GM23338 (cell line): ENCODE data around the gene SMARCC1. TPM values are rescaled to one million over a fixed set of nuclear protein-coding genes. Genes with fewer than 3 reads are reported as not detected.

Source experiments
- ATAC-seq: fragments of 200-7000 bp; cut with Tn5 transposase; 3 replicates; pipeline ENCODE4 v1.9.1; 2020
- DNase-seq: peaks from one replicate; pipeline ENCODE4 v3.0.0-alpha.2; 2015; ENCODE audit warnings: low spot score
- H2AFZ ChIP-seq: fragments of 200-600 bp; sonication (generic); 2 replicates; pipeline ENCODE4 v1.8.0; 2016; ENCODE audit warnings: antibody characterized with exemption, mild to moderate bottlenecking, moderate library complexity
- H3F3A ChIP-seq: fragments of 200-600 bp; sonication (generic); replicated peaks from 2 replicates; pipeline ENCODE4 v1.8.0; 2017; ENCODE audit warnings: antibody characterized with exemption, mixed run types, low read depth
- H3K27ac ChIP-seq: fragments of 200-600 bp; sonication (generic); 2 replicates; pipeline ENCODE4 v1.6.1; 2016; ENCODE audit warnings: low read depth
- H3K27me3 ChIP-seq: fragments of 200-600 bp; sonication (generic); 2 replicates; pipeline ENCODE4 v1.8.0; 2016; ENCODE audit warnings: mild to moderate bottlenecking, mixed run types, moderate library complexity; ENCODE audit not compliant: insufficient read depth
- H3K36me3 ChIP-seq: fragments of 200-600 bp; sonication (generic); 2 replicates; pipeline ENCODE4 v1.8.0; 2016; ENCODE audit warnings: mild to moderate bottlenecking; ENCODE audit not compliant: insufficient read depth
- H3K4me1 ChIP-seq: fragments of 200-600 bp; sonication (generic); 2 replicates; pipeline ENCODE4 v1.8.0; 2016; ENCODE audit warnings: mild to moderate bottlenecking, moderate library complexity; ENCODE audit not compliant: insufficient read depth
- H3K4me2 ChIP-seq: fragments of 200-600 bp; sonication (generic); 2 replicates; pipeline ENCODE4 v1.7.1; 2017; ENCODE audit warnings: mixed run types
- H3K4me3 ChIP-seq: fragments of 200-600 bp; sonication (generic); 2 replicates; pipeline ENCODE4 v1.6.1; 2016; ENCODE audit warnings: mixed run types
- H3K79me2 ChIP-seq: fragments of 200-600 bp; sonication (generic); replicated peaks from 2 replicates; pipeline ENCODE4 v1.8.0; 2017; ENCODE audit warnings: mild to moderate bottlenecking; ENCODE audit not compliant: insufficient read depth
- H3K9me2 ChIP-seq: fragments of 200-600 bp; sonication (generic); 2 replicates; pipeline ENCODE4 v1.8.0; 2017; ENCODE audit not compliant: insufficient read depth
- H4K20me1 ChIP-seq: fragments of 200-600 bp; sonication (generic); replicated peaks from 2 replicates; pipeline ENCODE4 v1.8.0; 2017; ENCODE audit warnings: mild to moderate bottlenecking; ENCODE audit not compliant: insufficient read depth
- H3K27ac Mint-ChIP-seq: 2 replicates; pipeline ENCODE4 v1.8.0; 2020; ENCODE audit warnings: inconsistent platforms, mild to moderate bottlenecking, moderate library complexity, mixed read lengths
- H3K27me3 Mint-ChIP-seq: 3 replicates; pipeline ENCODE4 v1.8.0; 2022; ENCODE audit warnings: low read depth, mild to moderate bottlenecking, moderate library complexity, mixed read lengths, inconsistent platforms; ENCODE audit not compliant: insufficient read depth, poor library complexity
- H3K36me3 Mint-ChIP-seq: 3 replicates; pipeline ENCODE4 v1.8.0; 2021; ENCODE audit warnings: low read depth, mild to moderate bottlenecking, inconsistent platforms, moderate library complexity, mixed read lengths
- H3K4me1 Mint-ChIP-seq: 3 replicates; pipeline ENCODE4 v1.8.0; 2020; ENCODE audit warnings: mild to moderate bottlenecking, inconsistent platforms, mixed read lengths
- H3K4me3 Mint-ChIP-seq: 3 replicates; pipeline ENCODE4 v1.8.0; 2021; ENCODE audit warnings: moderate library complexity, mild to moderate bottlenecking, inconsistent platforms, mixed read lengths
- H3K9me3 Mint-ChIP-seq: 3 replicates; pipeline ENCODE4 v1.8.0; 2020; ENCODE audit warnings: moderate library complexity, mild to moderate bottlenecking, inconsistent platforms, mixed read lengths
- CREB1 ChIP-seq: fragments of 250-450 bp; sonication (Bioruptor Pico); IDR thresholded peaks from 2 replicates; pipeline ENCODE4 v1.5.0; 2020; ENCODE audit warnings: low read depth, mild to moderate bottlenecking, moderate library complexity
- CTCF ChIP-seq, 2 experiments: fragments of 200-600 bp in 1 of 2; sonication (generic) in 1 of 2; conservative IDR thresholded peaks; 2 replicates each; pipeline versions ENCODE4 v1.5.1 to v1.6.1; 2016 to 2017; ENCODE audit warnings: antibody characterized with exemption in 2 of 2, low read depth in 2 of 2, mild to moderate bottlenecking in 2 of 2, moderate library complexity in 1 of 2
- ETS1 ChIP-seq: IDR thresholded peaks from 2 replicates; pipeline ENCODE4 v1.6.1; 2016; ENCODE audit warnings: antibody characterized with exemption
- EZH2 ChIP-seq: fragments of 200-600 bp; sonication (generic); IDR thresholded peaks from one replicate; pipeline ENCODE4 v1.8.0; 2017; ENCODE audit warnings: antibody characterized with exemption, mild to moderate bottlenecking, low read depth; ENCODE audit not compliant: unreplicated experiment
- EZH2phosphoT487 ChIP-seq: fragments of 200-600 bp; sonication (generic); IDR thresholded peaks from one replicate; pipeline ENCODE4 v1.8.1; 2018; ENCODE audit warnings: antibody characterized with exemption; ENCODE audit not compliant: unreplicated experiment
- JUNB ChIP-seq: IDR thresholded peaks from one replicate; pipeline ENCODE4 v1.6.1; 2016; ENCODE audit warnings: antibody characterized with exemption; ENCODE audit not compliant: unreplicated experiment
- NANOG ChIP-seq: IDR thresholded peaks from 2 replicates; pipeline ENCODE4 v1.6.1; 2016; ENCODE audit warnings: antibody characterized with exemption, borderline replicate concordance
- POLR2AphosphoS5 ChIP-seq: IDR thresholded peaks from 2 replicates; pipeline ENCODE4 v1.6.1; 2016; ENCODE audit warnings: antibody characterized with exemption, low read depth
- REST ChIP-seq: IDR thresholded peaks from one replicate; pipeline ENCODE4 v1.6.1; 2018; ENCODE audit warnings: antibody characterized with exemption; ENCODE audit not compliant: unreplicated experiment
- STAT1 ChIP-seq: IDR thresholded peaks from one replicate; pipeline ENCODE4 v1.6.1; 2016; ENCODE audit warnings: antibody characterized with exemption; ENCODE audit not compliant: unreplicated experiment
- ZNF114 ChIP-seq: fragments of 250-450 bp; sonication (Bioruptor Pico); IDR thresholded peaks from 2 replicates; pipeline ENCODE4 v1.5.0; 2020; ENCODE audit warnings: mild to moderate bottlenecking, moderate library complexity
- ZNF331 ChIP-seq: fragments of 250-450 bp; sonication (Bioruptor Pico); IDR thresholded peaks from 2 replicates; pipeline ENCODE4 v1.5.0; 2020; ENCODE audit warnings: low read depth, mild to moderate bottlenecking, moderate library complexity
- ZNF462 ChIP-seq: fragments of 250-450 bp; sonication (Bioruptor Pico); IDR thresholded peaks from 2 replicates; pipeline ENCODE4 v1.5.0; 2020; ENCODE audit warnings: mild to moderate bottlenecking, moderate library complexity
- polyA plus RNA-seq: library from polyadenylated mRNA; unstranded; fragments of >200 nt; fragmentation: Nextera tagmentation; extraction: Ambion mirVana; gene quantifications from 2 replicates; pipeline ENCODE4 v1.2.1, GENCODE V29; 2016
- total RNA-seq: library from RNA; depleted of rRNA; stranded (reverse); fragments of >200 nt; shearing (Covaris generic); gene quantifications from 2 replicates; pipeline ENCODE4 v1.2.3, GENCODE V29; 2014

Gene SMARCC1
- total and polyA plus RNA-seq, 2 experiments from 2014 or later, result 105 to 171 TPM

GRCh38 chr3:47804577-47804976 lies 22.9 kb upstream of the SMARCC1 start:
- H3K36me3 Mint-ChIP-seq, result peaks cover 31% of the 10 kb centered on the region
- H3K27ac ChIP-seq, result 0 out of 2 replicates have a peak overlapping the region, but pooled peaks have one; percentile 55
- peaks cover 24% of the 10 kb centered on the region for H3K79me2 ChIP-seq
- H3K36me3 ChIP-seq, result peaks cover 15% of the 10 kb centered on the region
- no peak overlapping the region for H3K27ac Mint-ChIP-seq
- H3K27me3 Mint-ChIP-seq, result peaks cover 5% of the 10 kb centered on the region
- peaks cover 17% of the 10 kb centered on the region for H3K4me1 ChIP-seq
- H3K27me3 ChIP-seq, result no peaks in the 10 kb centered on the region
- ATAC-seq (no peak), DNase-seq (no peak)
- peak overlapping the region; percentile 99 for H3K4me2 ChIP-seq
- peak overlapping the region; percentile 98; the same call in 1 of the 2 replicates for H3K4me3 ChIP-seq
- peak overlapping the region; percentile 100 for H3K4me3 Mint-ChIP-seq
- TF ChIP-seq EZH2phosphoT487, result no peak
- TF ChIP-seq STAT1, result no peak
- no peak for TF ChIP-seq ZNF462 (CRISPR knock-in tag)
- no peak for TF ChIP-seq CREB1 (CRISPR knock-in tag)
- TF ChIP-seq ETS1, result no peak
- no peak for TF ChIP-seq POLR2AphosphoS5
- TF ChIP-seq REST, result no peak
- TF ChIP-seq ZNF114 (CRISPR knock-in tag), result no peak
- no peak for TF ChIP-seq JUNB
- no peak for TF ChIP-seq CTCF (conservative IDR thresholded peaks at IDR 0.05; ENCODE audit: low read depth in 2 of 2)
- no peak for TF ChIP-seq ZNF331 (CRISPR knock-in tag)
- no peak for TF ChIP-seq NANOG
- TF ChIP-seq EZH2, result no peak
- no peaks in the 10 kb centered on the region for H3K9me3 Mint-ChIP-seq
- no peaks in the 10 kb centered on the region for H3K9me2 ChIP-seq
- peaks cover 25% of the 10 kb centered on the region for H3F3A ChIP-seq
- no peak overlapping the region for H2AFZ ChIP-seq
- H4K20me1 ChIP-seq, result 0 out of 2 replicates have a peak, but pooled peaks cover 3% of the 10 kb centered on the region
- peaks cover 5% of the 10 kb centered on the region; the same call in 2 of the 3 replicates for H3K4me1 Mint-ChIP-seq
